ENCODE measurements around the gene IDH3G. TPM values are rescaled to one million over a fixed set of nuclear protein-coding genes. Genes with fewer than 3 reads are reported as not detected.

IDH3G gene
- total RNA-seq, 6 donors from 2014 or later: 43.5 to 98.5 (median 57.4) TPM

- Histone ChIP-seq H3K4me1 (peaks cover 0 to 13% (median 1%) of the 10 kb centered on the region in 4 donors), H3K36me3 (peaks cover 0 to 42% (median 20%) of the 10 kb centered on the region in 4 donors), H3K4me3 (no peak overlapping the region), H3K27me3 (peaks cover 0 to 4% (median 0%) of the 10 kb centered on the region in 4 donors), H3K9me3 (no peaks in the 10 kb centered on the region), H3K27ac (no peak overlapping the region)
- ATAC-seq (ENCODE audit: low FRiP score in 2 of 2): no peak
- WGBS, 2 donors: 90% methylated on average over 23 of the region's 27 CpGs; no CpG with 5 or more reads in 1 of the 2 donors
- DNase-seq: peak in 1 of 2 donors; percentile 47
- TF ChIP-seq CTCF (IDR thresholded peaks at IDR 0.05) (no peak), POLR2AphosphoS5 (IDR thresholded peaks at IDR 0.05) (no peak), POLR2A (IDR thresholded peaks at IDR 0.05) (no peak), EP300 (IDR thresholded peaks at IDR 0.05) (no peak)
Measured at GRCh38 chrX:153784325-153784967, 9.7 kb downstream of the IDH3G start.

GRCh38 chrX:153783378-153784013, 10.7 kb downstream of the IDH3G start:
- no peak for TF ChIP-seq EP300 (IDR thresholded peaks at IDR 0.05)
- TF ChIP-seq CTCF (IDR thresholded peaks at IDR 0.05): no peak
- no peak for TF ChIP-seq POLR2AphosphoS5 (IDR thresholded peaks at IDR 0.05)
- no peak for TF ChIP-seq POLR2A (IDR thresholded peaks at IDR 0.05)
- Histone ChIP-seq H3K4me1 (peaks cover 0 to 13% (median 1%) of the 10 kb centered on the region in 4 donors), H3K36me3 (peaks cover 0 to 33% (median 20%) of the 10 kb centered on the region in 4 donors), H3K27me3 (peaks cover 0 to 7% (median 0%) of the 10 kb centered on the region in 4 donors), H3K9me3 (no peaks in the 10 kb centered on the region), H3K4me3 (no peak overlapping the region), H3K27ac (no peak overlapping the region)
- ATAC-seq (ENCODE audit: low FRiP score in 2 of 2) (no peak), DNase-seq (peak in 1 of 2 donors; percentile 39)
- 66 to 92% methylated on average over 7 to 21 of the region's 24 CpGs for WGBS, 2 donors

GRCh38 chrX:153782871-153783270, 11.3 kb downstream of the IDH3G start:
- Histone ChIP-seq H3K4me3 (no peak overlapping the region), H3K27me3 (peaks cover 0 to 12% (median 0%) of the 10 kb centered on the region in 4 donors), H3K4me1 (peaks cover 0 to 13% (median 1%) of the 10 kb centered on the region in 4 donors), H3K36me3 (peaks cover 0 to 31% (median 17%) of the 10 kb centered on the region in 4 donors), H3K27ac (no peak overlapping the region), H3K9me3 (no peaks in the 10 kb centered on the region)
- no peak for TF ChIP-seq CTCF (IDR thresholded peaks at IDR 0.05)
- TF ChIP-seq POLR2AphosphoS5 (IDR thresholded peaks at IDR 0.05): no peak
- TF ChIP-seq EP300 (IDR thresholded peaks at IDR 0.05): no peak
- TF ChIP-seq POLR2A (IDR thresholded peaks at IDR 0.05): no peak
- ATAC-seq (ENCODE audit: low FRiP score in 2 of 2) (no peak), DNase-seq (peak in 1 of 2 donors; percentile 62)
- 94% methylated on average over 13 of the region's 14 CpGs; no CpG with 5 or more reads in 1 of the 2 donors for WGBS, 2 donors

GRCh38 chrX:153782313-153782712, 11.9 kb downstream of the IDH3G start:
- WGBS, 2 donors: 68% methylated on average over 11 of the region's 11 CpGs; no CpG with 5 or more reads in 1 of the 2 donors
- Histone ChIP-seq H3K27me3 (peaks cover 0 to 12% (median 0%) of the 10 kb centered on the region in 4 donors), H3K4me3 (no peak overlapping the region), H3K27ac (no peak overlapping the region), H3K9me3 (no peaks in the 10 kb centered on the region), H3K36me3 (peaks cover 0 to 26% (median 15%) of the 10 kb centered on the region in 4 donors), H3K4me1 (peaks cover 0 to 13% (median 1%) of the 10 kb centered on the region in 4 donors)
- no peak for TF ChIP-seq CTCF (IDR thresholded peaks at IDR 0.05)
- no peak for TF ChIP-seq POLR2A (IDR thresholded peaks at IDR 0.05)
- no peak for TF ChIP-seq EP300 (IDR thresholded peaks at IDR 0.05)
- TF ChIP-seq POLR2AphosphoS5 (IDR thresholded peaks at IDR 0.05): no peak
- DNase-seq: no peak
- no peak for ATAC-seq (ENCODE audit: low FRiP score in 2 of 2)

All from upper lobe of left lung (tissue), 6 donors.